GM23338 (cell line): ENCODE results near the gene LMF2.

Experiments
- CREB1 ChIP-seq: fragments of 250-450 bp; sonication (Bioruptor Pico); IDR thresholded peaks from 2 replicates; pipeline ENCODE4 v1.5.0; 2020; ENCODE audit warnings: low read depth, mild to moderate bottlenecking, moderate library complexity
- EZH2 ChIP-seq: fragments of 200-600 bp; sonication (generic); IDR thresholded peaks from one replicate; pipeline ENCODE4 v1.8.0; 2017; ENCODE audit warnings: antibody characterized with exemption, mild to moderate bottlenecking, low read depth; ENCODE audit not compliant: unreplicated experiment
- EZH2phosphoT487 ChIP-seq: fragments of 200-600 bp; sonication (generic); IDR thresholded peaks from one replicate; pipeline ENCODE4 v1.8.1; 2018; ENCODE audit warnings: antibody characterized with exemption; ENCODE audit not compliant: unreplicated experiment
- JUNB ChIP-seq: IDR thresholded peaks from one replicate; pipeline ENCODE4 v1.6.1; 2016; ENCODE audit warnings: antibody characterized with exemption; ENCODE audit not compliant: unreplicated experiment
- NANOG ChIP-seq: IDR thresholded peaks from 2 replicates; pipeline ENCODE4 v1.6.1; 2016; ENCODE audit warnings: antibody characterized with exemption, borderline replicate concordance
- POLR2AphosphoS5 ChIP-seq: IDR thresholded peaks from 2 replicates; pipeline ENCODE4 v1.6.1; 2016; ENCODE audit warnings: antibody characterized with exemption, low read depth
- TF ChIP-seq, protein P1 (sequence below), 2 experiments: fragments of 200-600 bp in 1 of 2; sonication (generic) in 1 of 2; conservative IDR thresholded peaks; 2 replicates each; pipeline versions ENCODE4 v1.5.1 to v1.6.1; 2016 to 2017; ENCODE audit warnings: antibody characterized with exemption in 2 of 2, low read depth in 2 of 2, mild to moderate bottlenecking in 2 of 2, moderate library complexity in 1 of 2
- TF ChIP-seq, protein P2 (sequence below): IDR thresholded peaks from one replicate; pipeline ENCODE4 v1.6.1; 2018; ENCODE audit warnings: antibody characterized with exemption; ENCODE audit not compliant: unreplicated experiment

DNA sequence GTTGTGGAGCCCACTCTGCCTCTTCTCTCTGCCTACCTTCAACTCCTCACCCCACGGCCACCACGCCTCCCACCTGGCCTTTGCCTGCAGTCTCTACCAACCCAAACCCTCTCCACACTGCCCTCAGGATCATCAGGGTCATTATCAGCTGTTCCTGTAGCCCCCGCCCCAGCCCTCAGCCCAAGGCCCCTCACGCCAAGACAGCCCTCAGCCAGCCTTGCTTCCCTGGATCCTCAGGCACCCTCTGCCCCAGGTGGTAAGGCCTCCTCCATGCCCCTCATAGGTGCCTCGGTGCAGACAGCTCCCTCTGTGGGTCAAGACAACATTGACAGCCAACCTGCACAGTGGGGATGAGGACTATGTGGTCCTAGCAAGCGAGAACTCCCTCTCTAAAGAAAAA is 34.4 kb downstream of the LMF2 start:
- TF ChIP-seq, protein P1, sequence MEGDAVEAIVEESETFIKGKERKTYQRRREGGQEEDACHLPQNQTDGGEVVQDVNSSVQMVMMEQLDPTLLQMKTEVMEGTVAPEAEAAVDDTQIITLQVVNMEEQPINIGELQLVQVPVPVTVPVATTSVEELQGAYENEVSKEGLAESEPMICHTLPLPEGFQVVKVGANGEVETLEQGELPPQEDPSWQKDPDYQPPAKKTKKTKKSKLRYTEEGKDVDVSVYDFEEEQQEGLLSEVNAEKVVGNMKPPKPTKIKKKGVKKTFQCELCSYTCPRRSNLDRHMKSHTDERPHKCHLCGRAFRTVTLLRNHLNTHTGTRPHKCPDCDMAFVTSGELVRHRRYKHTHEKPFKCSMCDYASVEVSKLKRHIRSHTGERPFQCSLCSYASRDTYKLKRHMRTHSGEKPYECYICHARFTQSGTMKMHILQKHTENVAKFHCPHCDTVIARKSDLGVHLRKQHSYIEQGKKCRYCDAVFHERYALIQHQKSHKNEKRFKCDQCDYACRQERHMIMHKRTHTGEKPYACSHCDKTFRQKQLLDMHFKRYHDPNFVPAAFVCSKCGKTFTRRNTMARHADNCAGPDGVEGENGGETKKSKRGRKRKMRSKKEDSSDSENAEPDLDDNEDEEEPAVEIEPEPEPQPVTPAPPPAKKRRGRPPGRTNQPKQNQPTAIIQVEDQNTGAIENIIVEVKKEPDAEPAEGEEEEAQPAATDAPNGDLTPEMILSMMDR (conservative IDR thresholded peaks at IDR 0.05; ENCODE audit: low read depth in 2 of 2) = peak; percentile 41 to 63
- TF ChIP-seq NANOG (no peak), EZH2phosphoT487 (no peak), EZH2 (no peak), JUNB (no peak), CREB1 (CRISPR knock-in tag) (no peak), POLR2AphosphoS5 (no peak)
- TF ChIP-seq, protein P2, sequence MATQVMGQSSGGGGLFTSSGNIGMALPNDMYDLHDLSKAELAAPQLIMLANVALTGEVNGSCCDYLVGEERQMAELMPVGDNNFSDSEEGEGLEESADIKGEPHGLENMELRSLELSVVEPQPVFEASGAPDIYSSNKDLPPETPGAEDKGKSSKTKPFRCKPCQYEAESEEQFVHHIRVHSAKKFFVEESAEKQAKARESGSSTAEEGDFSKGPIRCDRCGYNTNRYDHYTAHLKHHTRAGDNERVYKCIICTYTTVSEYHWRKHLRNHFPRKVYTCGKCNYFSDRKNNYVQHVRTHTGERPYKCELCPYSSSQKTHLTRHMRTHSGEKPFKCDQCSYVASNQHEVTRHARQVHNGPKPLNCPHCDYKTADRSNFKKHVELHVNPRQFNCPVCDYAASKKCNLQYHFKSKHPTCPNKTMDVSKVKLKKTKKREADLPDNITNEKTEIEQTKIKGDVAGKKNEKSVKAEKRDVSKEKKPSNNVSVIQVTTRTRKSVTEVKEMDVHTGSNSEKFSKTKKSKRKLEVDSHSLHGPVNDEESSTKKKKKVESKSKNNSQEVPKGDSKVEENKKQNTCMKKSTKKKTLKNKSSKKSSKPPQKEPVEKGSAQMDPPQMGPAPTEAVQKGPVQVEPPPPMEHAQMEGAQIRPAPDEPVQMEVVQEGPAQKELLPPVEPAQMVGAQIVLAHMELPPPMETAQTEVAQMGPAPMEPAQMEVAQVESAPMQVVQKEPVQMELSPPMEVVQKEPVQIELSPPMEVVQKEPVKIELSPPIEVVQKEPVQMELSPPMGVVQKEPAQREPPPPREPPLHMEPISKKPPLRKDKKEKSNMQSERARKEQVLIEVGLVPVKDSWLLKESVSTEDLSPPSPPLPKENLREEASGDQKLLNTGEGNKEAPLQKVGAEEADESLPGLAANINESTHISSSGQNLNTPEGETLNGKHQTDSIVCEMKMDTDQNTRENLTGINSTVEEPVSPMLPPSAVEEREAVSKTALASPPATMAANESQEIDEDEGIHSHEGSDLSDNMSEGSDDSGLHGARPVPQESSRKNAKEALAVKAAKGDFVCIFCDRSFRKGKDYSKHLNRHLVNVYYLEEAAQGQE = no peak
